Measurements from ENCODE around the gene SRM. TPM values are rescaled to one million over a fixed set of nuclear protein-coding genes. Genes with fewer than 3 reads are reported as not detected.

The SRM gene
- total and polyA plus RNA-seq, 4 donors, result 8.6 to 59.1 (median 24.3) TPM

GRCh38 chr1:11026052-11026451 is 33.8 kb downstream of the SRM start:
- H3K27me3 ChIP-seq (ENCODE audit: control insufficient read depth in 4 of 4, insufficient read depth in 4 of 4, low read length in 3 of 4), result no peaks in the 10 kb centered on the region
- H3K4me1 ChIP-seq (ENCODE audit: control insufficient read depth in 4 of 4, insufficient read depth in 4 of 4, low read length in 3 of 4), result peaks cover 0 to 2% (median 0%) of the 10 kb centered on the region in 4 donors
- no peak overlapping the region for H3K27ac ChIP-seq (ENCODE audit: low read depth in 1 of 2, low read length in 2 of 2)
- DNase-seq (ENCODE audit: low spot score), result no peak
- WGBS, result 91% methylated on average over 1 of the region's 1 CpG
- H3K36me3 ChIP-seq (ENCODE audit: control insufficient read depth in 4 of 4, insufficient read depth in 3 of 4, low read depth in 1 of 4, low read length in 3 of 4), result peaks cover 10 to 79% (median 62%) of the 10 kb centered on the region in 4 donors
- H3K9ac ChIP-seq (ENCODE audit: low read depth in 1 of 2, low read length in 2 of 2), result no peak overlapping the region
- TF ChIP-seq NR2F2 (IDR thresholded peaks at IDR 0.05), result no peak
- TF ChIP-seq CTCF (IDR thresholded peaks at IDR 0.05; ENCODE audit: low read depth, low read length, missing input control), result no peak
- no peak for TF ChIP-seq FOXA2 (IDR thresholded peaks at IDR 0.05)
- TF ChIP-seq, protein P1, sequence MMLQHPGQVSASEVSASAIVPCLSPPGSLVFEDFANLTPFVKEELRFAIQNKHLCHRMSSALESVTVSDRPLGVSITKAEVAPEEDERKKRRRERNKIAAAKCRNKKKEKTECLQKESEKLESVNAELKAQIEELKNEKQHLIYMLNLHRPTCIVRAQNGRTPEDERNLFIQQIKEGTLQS (IDR thresholded peaks at IDR 0.05), result no peak
- no peak for TF ChIP-seq SP1 (IDR thresholded peaks at IDR 0.05)
- TF ChIP-seq RAD21 (IDR thresholded peaks at IDR 0.05), result no peak
- TF ChIP-seq REST (IDR thresholded peaks at IDR 0.05), result no peak
- TF ChIP-seq EGR1 (IDR thresholded peaks at IDR 0.05; ENCODE audit: low read depth in 2 of 2), result no peak
- TF ChIP-seq JUND (IDR thresholded peaks at IDR 0.05), result no peak
- no peak for TF ChIP-seq TAF1 (conservative IDR thresholded peaks at IDR 0.05)
- TF ChIP-seq FOXA1 (IDR thresholded peaks at IDR 0.05), result no peak
- TF ChIP-seq YY1 (IDR thresholded peaks at IDR 0.05), result no peak
- no peak for TF ChIP-seq MAX (IDR thresholded peaks at IDR 0.05)
- no peak for TF ChIP-seq RXRA (IDR thresholded peaks at IDR 0.05)
- TF ChIP-seq HNF4G (IDR thresholded peaks at IDR 0.05), result no peak
- H3K9me3 ChIP-seq (ENCODE audit: control insufficient read depth in 4 of 4, low read length in 3 of 4), result no peaks in the 10 kb centered on the region
- no peak overlapping the region for H3K4me3 ChIP-seq (ENCODE audit: low read depth in 1 of 3, low read length in 3 of 3)

DNA sequence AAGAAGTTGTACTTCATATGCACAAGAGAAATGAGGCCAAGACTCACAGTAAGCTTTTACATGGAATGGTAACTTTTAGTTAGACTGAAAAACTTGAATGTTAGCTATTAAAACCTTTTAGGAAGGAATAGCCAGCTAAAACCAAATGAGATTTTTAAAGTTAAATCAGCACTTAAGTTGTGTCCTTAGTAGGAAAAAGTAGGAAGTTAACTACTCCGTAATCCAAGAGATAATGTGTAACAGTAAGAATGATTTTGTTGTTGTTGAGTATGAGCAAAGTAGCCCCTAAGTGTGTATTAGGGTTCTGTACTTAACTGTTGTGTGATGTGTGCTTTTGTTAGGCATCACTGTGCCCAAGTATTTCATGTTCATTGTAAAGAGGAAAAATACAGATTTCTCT is 34.2 kb downstream of the SRM start:
- no peak overlapping the region for H3K27ac ChIP-seq (ENCODE audit: low read depth in 1 of 2, low read length in 2 of 2)
- no peaks in the 10 kb centered on the region for H3K27me3 ChIP-seq (ENCODE audit: control insufficient read depth in 4 of 4, insufficient read depth in 4 of 4, low read length in 3 of 4)
- TF ChIP-seq FOXA1 (IDR thresholded peaks at IDR 0.05), result no peak
- no peak for DNase-seq (ENCODE audit: low spot score)
- H3K4me1 ChIP-seq (ENCODE audit: control insufficient read depth in 4 of 4, insufficient read depth in 4 of 4, low read length in 3 of 4), result peaks cover 0 to 2% (median 0%) of the 10 kb centered on the region in 4 donors
- H3K36me3 ChIP-seq (ENCODE audit: control insufficient read depth in 4 of 4, insufficient read depth in 3 of 4, low read depth in 1 of 4, low read length in 3 of 4), result peaks cover 9 to 81% (median 63%) of the 10 kb centered on the region in 4 donors
- H3K9ac ChIP-seq (ENCODE audit: low read depth in 1 of 2, low read length in 2 of 2), result no peak overlapping the region
- no peaks in the 10 kb centered on the region for H3K9me3 ChIP-seq (ENCODE audit: control insufficient read depth in 4 of 4, low read length in 3 of 4)
- 97% methylated on average over 1 of the region's 1 CpG for WGBS
- H3K4me3 ChIP-seq (ENCODE audit: low read depth in 1 of 3, low read length in 3 of 3), result no peak overlapping the region

Measured in liver (tissue), 9 donors.